ENCODE measurements around the gene ABCG2. TPM values are rescaled to one million over a fixed set of nuclear protein-coding genes. Genes with fewer than 3 reads are reported as not detected.

ABCG2 gene
- total RNA-seq, 3 donors from 2014 or later (not counting 1 experiment from before 2014, with no cell fraction given), result 0.19 to 0.73 (median 0.61) TPM

- WGBS (ENCODE audit: insufficient coverage), result 92% methylated on average over 1 of the region's 1 CpG
- Mint-ChIP-seq H3K9me3 (no peaks in the 10 kb centered on the region), H3K27me3 (ENCODE audit: low read depth in 2 of 2) (peaks cover 0 to 6% of the 10 kb centered on the region in 2 donors), H3K4me3 (no peak overlapping the region), H3K36me3 (no peaks in the 10 kb centered on the region), H3K4me1 (no peaks in the 10 kb centered on the region), H3K27ac (no peak overlapping the region)
- Histone ChIP-seq H3K9me3 (ENCODE audit: control insufficient read depth, insufficient read depth, low read length) (no peaks in the 10 kb centered on the region), H3K4me3 (ENCODE audit: low read length) (no peak overlapping the region), H3K27ac (ENCODE audit: low read length) (no peak overlapping the region), H3K4me1 (ENCODE audit: control insufficient read depth, insufficient read depth, low read length) (no peaks in the 10 kb centered on the region), H3K36me3 (ENCODE audit: control insufficient read depth, insufficient read depth, low read length) (no peaks in the 10 kb centered on the region), H3K27me3 (ENCODE audit: control insufficient read depth, insufficient read depth, low read length) (no peaks in the 10 kb centered on the region)
- TF ChIP-seq CTCF (IDR thresholded peaks at IDR 0.05), result no peak
- intact Hi-C loops (cut with micrococcal nuclease), result no loop called here
- ATAC-seq (no peak), DNase-seq (no peak)
Measured at GRCh38 chr4:88187766-88188165, 29.3 kb upstream of the ABCG2 start.

DNA sequence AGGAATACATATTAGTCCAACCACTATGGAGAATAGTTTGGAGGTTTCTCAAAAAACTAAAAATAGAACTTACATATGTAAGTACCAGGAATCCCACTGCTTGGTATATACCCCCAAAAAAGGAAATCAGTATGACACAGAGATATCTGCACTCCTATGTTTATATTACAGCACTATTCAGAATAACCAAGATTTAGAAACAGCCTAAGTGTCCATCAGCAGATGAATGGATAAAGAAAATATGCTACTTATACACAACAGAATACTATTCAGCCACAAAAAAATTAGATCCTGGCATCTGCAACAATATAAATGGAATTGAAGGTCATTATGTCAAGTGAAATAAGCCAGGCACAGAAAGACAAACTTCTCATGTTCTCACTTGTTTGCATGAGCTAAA, 27.5 kb upstream of the ABCG2 start:
- TF ChIP-seq CTCF (IDR thresholded peaks at IDR 0.05), result no peak
- H3K4me1 ChIP-seq (ENCODE audit: control insufficient read depth, insufficient read depth, low read length), result no peaks in the 10 kb centered on the region
- Mint-ChIP-seq H3K4me3 (no peak overlapping the region), H3K4me1 (no peaks in the 10 kb centered on the region), H3K36me3 (no peaks in the 10 kb centered on the region), H3K27me3 (ENCODE audit: low read depth in 2 of 2) (peaks cover 0 to 6% of the 10 kb centered on the region in 2 donors), H3K27ac (no peak overlapping the region), H3K9me3 (no peaks in the 10 kb centered on the region)
- H3K27ac ChIP-seq (ENCODE audit: low read length), result no peak overlapping the region
- DNase-seq, result no peak
- ATAC-seq, result no peak
- intact Hi-C loops (cut with micrococcal nuclease), result no loop called here
- no peaks in the 10 kb centered on the region for H3K27me3 ChIP-seq (ENCODE audit: control insufficient read depth, insufficient read depth, low read length)
- no peaks in the 10 kb centered on the region for H3K36me3 ChIP-seq (ENCODE audit: control insufficient read depth, insufficient read depth, low read length)
- H3K9me3 ChIP-seq (ENCODE audit: control insufficient read depth, insufficient read depth, low read length), result no peaks in the 10 kb centered on the region
- H3K4me3 ChIP-seq (ENCODE audit: low read length), result no peak overlapping the region

- Mint-ChIP-seq H3K36me3 (peaks cover 7% of the 10 kb centered on the region), H3K4me3 (no peak overlapping the region), H3K27ac (no peak overlapping the region), H3K27me3 (ENCODE audit: low read depth in 2 of 2) (peaks cover 0 to 4% of the 10 kb centered on the region in 2 donors), H3K9me3 (no peaks in the 10 kb centered on the region), H3K4me1 (no peaks in the 10 kb centered on the region)
- DNase-seq (no peak), ATAC-seq (no peak)
- Histone ChIP-seq H3K4me3 (ENCODE audit: low read length) (no peak overlapping the region), H3K9me3 (ENCODE audit: control insufficient read depth, insufficient read depth, low read length) (no peaks in the 10 kb centered on the region), H3K27ac (ENCODE audit: low read length) (no peak overlapping the region), H3K27me3 (ENCODE audit: control insufficient read depth, insufficient read depth, low read length) (no peaks in the 10 kb centered on the region), H3K36me3 (ENCODE audit: control insufficient read depth, insufficient read depth, low read length) (no peaks in the 10 kb centered on the region), H3K4me1 (ENCODE audit: control insufficient read depth, insufficient read depth, low read length) (peaks cover 5% of the 10 kb centered on the region)
- intact Hi-C loops (cut with micrococcal nuclease), result no loop called here
- TF ChIP-seq CTCF (IDR thresholded peaks at IDR 0.05), result no peak
- 94% methylated on average over 4 of the region's 4 CpGs for WGBS (ENCODE audit: insufficient coverage)
Measured at GRCh38 chr4:88179261-88179660, 20.8 kb upstream of the ABCG2 start.

DNA sequence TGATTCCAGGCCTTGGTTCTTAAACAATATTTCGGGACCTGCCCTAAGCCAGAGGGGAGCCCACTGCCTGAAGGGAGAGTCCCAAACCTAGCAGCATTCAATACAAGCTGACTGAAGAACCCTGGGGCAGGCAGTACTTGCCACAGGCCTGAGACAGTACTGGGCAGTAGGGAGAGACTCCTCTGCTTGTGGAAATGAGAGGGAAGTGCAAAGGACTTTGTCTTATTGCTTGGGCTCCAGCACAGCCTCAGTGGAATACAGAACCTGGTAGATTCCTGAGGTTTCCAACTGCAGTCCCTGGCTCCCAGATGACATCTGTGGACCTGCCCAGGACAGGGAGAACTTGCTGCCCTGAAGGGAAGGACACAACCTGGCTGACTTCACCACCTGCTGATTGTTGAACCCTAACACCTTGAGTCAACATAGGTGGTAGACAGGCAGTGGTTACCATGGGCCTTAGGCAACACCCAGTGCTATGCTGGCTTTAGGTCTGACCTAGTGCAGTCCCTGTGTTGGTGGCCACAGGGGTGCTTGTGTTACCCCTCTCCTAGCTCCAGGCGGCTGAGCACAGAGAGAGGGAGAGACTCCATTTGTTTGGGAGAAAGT, 20.3 kb upstream of the ABCG2 start:
- H3K36me3 Mint-ChIP-seq, result peaks cover 7% of the 10 kb centered on the region

More for the DNA sequence above, 20.3 kb upstream of the ABCG2 start:
- Histone ChIP-seq H3K27ac (ENCODE audit: low read length) (no peak overlapping the region), H3K27me3 (ENCODE audit: control insufficient read depth, insufficient read depth, low read length) (no peaks in the 10 kb centered on the region), H3K4me1 (ENCODE audit: control insufficient read depth, insufficient read depth, low read length) (peaks cover 5% of the 10 kb centered on the region), H3K4me3 (ENCODE audit: low read length) (no peak overlapping the region), H3K36me3 (ENCODE audit: control insufficient read depth, insufficient read depth, low read length) (no peaks in the 10 kb centered on the region), H3K9me3 (ENCODE audit: control insufficient read depth, insufficient read depth, low read length) (no peaks in the 10 kb centered on the region)
- H3K27me3 Mint-ChIP-seq (ENCODE audit: low read depth in 2 of 2), result no peaks in the 10 kb centered on the region
- H3K9me3 Mint-ChIP-seq, result no peaks in the 10 kb centered on the region
- TF ChIP-seq CTCF (IDR thresholded peaks at IDR 0.05), result no peak
- intact Hi-C loops (cut with micrococcal nuclease), result no loop called here
- no peak for ATAC-seq
- no peak overlapping the region for H3K4me3 Mint-ChIP-seq
- DNase-seq, result no peak
- H3K4me1 Mint-ChIP-seq, result no peaks in the 10 kb centered on the region
- no peak overlapping the region for H3K27ac Mint-ChIP-seq
- 58% methylated on average over 2 of the region's 2 CpGs for WGBS (ENCODE audit: insufficient coverage)
